Vagina (tissue), 2 donors: ENCODE data around the gene TMEM255B. TPM values are rescaled to one million over a fixed set of nuclear protein-coding genes. Genes with fewer than 3 reads are reported as not detected.
A peak's percentile ranks its signal among the peaks of the same experiment; 100 is the strongest.
"Not testable (repeated sequence)": the region's sequence is repeated elsewhere in the genome, so short reads cannot be mapped to it uniquely, and the experiment has no call there.

Experiments
- DNase-seq, 2 donors: peaks; one replicate each; pipeline ENCODE4 v3.0.0-alpha.2; 2017; ENCODE audit errors: extremely low spot score in 2 of 2
- H3K27ac ChIP-seq: fragments of 200-600 bp; sonication (generic); one replicate; pipeline ENCODE4 v1.5.1; 2019
- H3K27me3 ChIP-seq: fragments of 200-600 bp; sonication (generic); one replicate; pipeline ENCODE4 v1.5.1; 2019
- H3K36me3 ChIP-seq, 2 donors: fragments of 200-600 bp; sonication (generic); one replicate each; pipeline ENCODE4 v1.5.1; 2017 to 2019
- H3K4me1 ChIP-seq: fragments of 200-600 bp; sonication (generic); one replicate; pipeline ENCODE4 v1.5.1; 2019
- H3K4me3 ChIP-seq, 2 donors: fragments of 200-600 bp; sonication (generic); 1 replicate in 1 of 2; 2 replicates in 1 of 2; pipeline ENCODE4 v1.5.1; 2016 to 2019
- H3K9me3 ChIP-seq: fragments of 200-600 bp; sonication (generic); one replicate; pipeline ENCODE4 v1.5.1; 2019
- CTCF ChIP-seq, 3 experiments: fragments of 450-650 bp in 2 of 3; fragments of 200-600 bp in 1 of 3; sonication (generic) in 1 of 3; IDR thresholded peaks; one replicate each; pipeline ENCODE4 v1.5.1; 2017 to 2019; ENCODE audit warnings: antibody characterized with exemption in 3 of 3, mild to moderate bottlenecking in 2 of 3, moderate library complexity in 2 of 3
- POLR2A ChIP-seq, 2 donors: fragments of 450-650 bp; IDR thresholded peaks; one replicate each; pipeline ENCODE4 v1.6.1; 2017; ENCODE audit warnings: antibody characterized with exemption in 2 of 2, mild to moderate bottlenecking in 2 of 2, moderate library complexity in 2 of 2
- POLR2AphosphoS5 ChIP-seq, 2 donors: sonication (generic); formaldehyde crosslinking; IDR thresholded peaks; one replicate each; pipeline ENCODE4 v1.9.0; 2017; ENCODE audit warnings: antibody characterized with exemption in 2 of 2, mild to moderate bottlenecking in 2 of 2, low read depth in 1 of 2; ENCODE audit not compliant: insufficient read depth in 1 of 2
- intact Hi-C: fragments of 100-400 bp; cut with DNase I; formaldehyde crosslinking; loops from one replicate; pipeline ENCODE4 v1.15.1; 2023
- total RNA-seq: library from RNA; depleted of rRNA; stranded (reverse); fragments of >200 nt; gene quantifications from one replicate; pipeline ENCODE4 v1.2.3, GENCODE V29; 2016

The TMEM255B gene
- total RNA-seq, 1 donor from 2014 or later, result 6.4 TPM

- peak overlapping the region; percentile 71 for H3K27ac ChIP-seq
- intact Hi-C loops, result no loop called here
- no peak for DNase-seq
- no peaks in the 10 kb centered on the region for H3K27me3 ChIP-seq
- no peaks in the 10 kb centered on the region for H3K36me3 ChIP-seq
- H3K9me3 ChIP-seq, result no peaks in the 10 kb centered on the region
- H3K4me3 ChIP-seq, result peak overlapping the region; percentile 43 to 51
- peaks cover 15% of the 10 kb centered on the region for H3K4me1 ChIP-seq
- TF ChIP-seq CTCF (IDR thresholded peaks at IDR 0.05), result peak; percentile 48 to 73 (median 66)
- no peak for TF ChIP-seq POLR2A (IDR thresholded peaks at IDR 0.05)
- peak in 1 of 2 donors; percentile 54 for TF ChIP-seq POLR2AphosphoS5 (IDR thresholded peaks at IDR 0.05; ENCODE audit: insufficient read depth in 1 of 2, low read depth in 1 of 2)
Observed at GRCh38 chr13:113724780-113725315, 34.2 kb upstream of the TMEM255B start.

GRCh38 chr13:113725329-113726105, 33.5 kb upstream of the TMEM255B start:
- H3K36me3 ChIP-seq, intact Hi-C loops, H3K27me3 ChIP-seq, H3K9me3 ChIP-seq, H3K27ac ChIP-seq, DNase-seq: not testable (repeated sequence)
- H3K4me3 ChIP-seq, result peak overlapping the region; percentile 43 to 51
- H3K4me1 ChIP-seq, result peaks cover 17% of the 10 kb centered on the region

- H3K4me1 ChIP-seq, result peaks cover 17% of the 10 kb centered on the region
- H3K27ac ChIP-seq, result peak overlapping the region; percentile 55
- DNase-seq, intact Hi-C loops, H3K9me3 ChIP-seq, H3K36me3 ChIP-seq, H3K27me3 ChIP-seq: not testable (repeated sequence)
- H3K4me3 ChIP-seq, result peak overlapping the region; percentile 5 to 24
Observed at GRCh38 chr13:113726106-113726821, 32.8 kb upstream of the TMEM255B start.

- no peak for TF ChIP-seq POLR2A (IDR thresholded peaks at IDR 0.05)
- Histone ChIP-seq H3K9me3 (no peaks in the 10 kb centered on the region), H3K4me1 (peaks cover 17% of the 10 kb centered on the region), H3K4me3 (no peak overlapping the region), H3K36me3 (no peaks in the 10 kb centered on the region), H3K27me3 (no peaks in the 10 kb centered on the region), H3K27ac (peak overlapping the region; percentile 55)
- DNase-seq, result no peak
- intact Hi-C loops, result no loop called here
Observed at GRCh38 chr13:113726961-113727411, 32.0 kb upstream of the TMEM255B start.

- Histone ChIP-seq H3K27me3 (no peaks in the 10 kb centered on the region), H3K27ac (no peak overlapping the region), H3K9me3 (no peaks in the 10 kb centered on the region), H3K36me3 (no peaks in the 10 kb centered on the region), H3K4me1 (peaks cover 17% of the 10 kb centered on the region), H3K4me3 (no peak overlapping the region)
- DNase-seq, result no peak
- intact Hi-C loops, result no loop called here
- TF ChIP-seq POLR2A (IDR thresholded peaks at IDR 0.05) (no peak), CTCF (IDR thresholded peaks at IDR 0.05) (no peak), POLR2AphosphoS5 (IDR thresholded peaks at IDR 0.05; ENCODE audit: insufficient read depth in 1 of 2, low read depth in 1 of 2) (no peak)
Observed at GRCh38 chr13:113728571-113729054, 30.4 kb upstream of the TMEM255B start.

GRCh38 chr13:113729187-113730019, 29.6 kb upstream of the TMEM255B start:
- TF ChIP-seq POLR2AphosphoS5 (IDR thresholded peaks at IDR 0.05; ENCODE audit: insufficient read depth in 1 of 2, low read depth in 1 of 2) (no peak), CTCF (IDR thresholded peaks at IDR 0.05) (no peak), POLR2A (IDR thresholded peaks at IDR 0.05) (no peak)
- Histone ChIP-seq H3K27me3 (no peaks in the 10 kb centered on the region), H3K9me3 (no peaks in the 10 kb centered on the region), H3K4me1 (peaks cover 16% of the 10 kb centered on the region), H3K36me3 (no peaks in the 10 kb centered on the region), H3K4me3 (no peak overlapping the region), H3K27ac (no peak overlapping the region)
- intact Hi-C loops, result no loop called here
- DNase-seq, result no peak
